GM19035 (cell line): ENCODE results near the gene NR2E3.

Experiments
- ATAC-seq: cut with Tn5 transposase; IDR thresholded peaks from one replicate; pipeline ENCODE4 v1.9.1; 2021; ENCODE audit not compliant: unreplicated experiment

The NR2E3 gene

GRCh38 chr15:71810256-71811035, at the start of gene NR2E3:
Gene NR2E3, plus strand, starts transcription at chr15:71810554. Its CDS starts 190 bp downstream, at chr15:71810744.
- no peak for ATAC-seq

- ATAC-seq, result no peak
Observed at GRCh38 chr15:71760852-71761251, 49.5 kb upstream of the NR2E3 start.

- no peak for ATAC-seq
Observed at GRCh38 chr15:71761649-71762048, 48.7 kb upstream of the NR2E3 start.

- no peak for ATAC-seq
Observed at GRCh38 chr15:71768184-71768583, 42.2 kb upstream of the NR2E3 start.

GRCh38 chr15:71773206-71773859, 37.0 kb upstream of the NR2E3 start:
- no peak for ATAC-seq

- no peak for ATAC-seq
Observed at GRCh38 chr15:71775856-71776255, 34.5 kb upstream of the NR2E3 start.

GRCh38 chr15:71776304-71776703, 34.0 kb upstream of the NR2E3 start:
- no peak for ATAC-seq

GRCh38 chr15:71777216-71777943, 33.0 kb upstream of the NR2E3 start:
- ATAC-seq, result no peak

- no peak for ATAC-seq
Observed at GRCh38 chr15:71779073-71779797, 31.1 kb upstream of the NR2E3 start.

- peak; percentile 64 for ATAC-seq
Observed at GRCh38 chr15:71780115-71780976, 30.0 kb upstream of the NR2E3 start.

- ATAC-seq, result peak; percentile 59
Observed at GRCh38 chr15:71781179-71781964, 29.0 kb upstream of the NR2E3 start.

GRCh38 chr15:71781965-71782265, 28.4 kb upstream of the NR2E3 start:
- no peak for ATAC-seq

GRCh38 chr15:71782422-71783165, 27.8 kb upstream of the NR2E3 start:
- no peak for ATAC-seq

- ATAC-seq, result no peak
Observed at GRCh38 chr15:71784719-71785118, 25.6 kb upstream of the NR2E3 start.

- no peak for ATAC-seq
Observed at GRCh38 chr15:71785996-71786395, 24.4 kb upstream of the NR2E3 start.

- no peak for ATAC-seq
Observed at GRCh38 chr15:71786673-71787072, 23.7 kb upstream of the NR2E3 start.

GRCh38 chr15:71788646-71789579, 21.4 kb upstream of the NR2E3 start:
- ATAC-seq, result no peak

GRCh38 chr15:71789616-71790015, 20.7 kb upstream of the NR2E3 start:
- ATAC-seq, result no peak
